Thymus (tissue), 11 donors: ENCODE measurements around the gene RBPJ. TPM values are rescaled to one million over a fixed set of nuclear protein-coding genes. Genes with fewer than 3 reads are reported as not detected.

ENCODE experiments used
- DNase-seq, 9 donors: peaks; one replicate each; pipeline ENCODE4 v3.0.0-alpha.2; 2013; ENCODE audit warnings: low spot score in 9 of 9, low read depth in 6 of 9, missing footprints in 1 of 9
- H3K27ac ChIP-seq, 2 donors: one replicate each; pipeline ENCODE4 v1.5.1; 2013; ENCODE audit warnings: control low read depth in 1 of 2, low read depth in 1 of 2, low read length in 1 of 2, mild to moderate bottlenecking in 1 of 2, moderate library complexity in 1 of 2
- H3K27me3 ChIP-seq, 2 donors: one replicate each; pipeline ENCODE4 v1.5.1; 2013; ENCODE audit warnings: low read length in 1 of 2; ENCODE audit not compliant: control insufficient read depth in 2 of 2, insufficient read depth in 1 of 2
- H3K36me3 ChIP-seq, 2 donors: one replicate each; pipeline ENCODE4 v1.5.1; 2013; ENCODE audit warnings: low read length in 1 of 2, mild to moderate bottlenecking in 1 of 2, moderate library complexity in 1 of 2; ENCODE audit not compliant: control insufficient read depth in 2 of 2, insufficient read depth in 2 of 2
- H3K4me1 ChIP-seq, 2 donors: one replicate each; pipeline ENCODE4 v1.5.1; 2013; ENCODE audit warnings: low read length in 2 of 2; ENCODE audit not compliant: control insufficient read depth in 2 of 2, insufficient read depth in 2 of 2
- H3K4me3 ChIP-seq, 2 donors: one replicate each; pipeline ENCODE4 v1.5.1; 2013; ENCODE audit warnings: low read length in 2 of 2, control low read depth in 1 of 2, mild to moderate bottlenecking in 1 of 2
- H3K9me3 ChIP-seq, 2 donors: one replicate each; pipeline ENCODE4 v1.5.1; 2013; ENCODE audit warnings: low read length in 1 of 2, mild to moderate bottlenecking in 1 of 2; ENCODE audit not compliant: control insufficient read depth in 2 of 2, insufficient read depth in 1 of 2
- WGBS: extraction: QIAGEN DNeasy Blood & Tissue Kit; methylation state at CpG from one replicate; pipeline ENCODE4 v1.1.7; 2013; 5-methylcytosine and 5-hydroxymethylcytosine counted together
- polyA plus RNA-seq: library from polyadenylated mRNA; stranded (reverse); fragments of 200-250 nt; gene quantifications from one replicate; pipeline ENCODE4 v1.2.3, GENCODE V29; 2013
- total RNA-seq: library from RNA; stranded (reverse); fragments of 120-200 nt; gene quantifications from one replicate; pipeline ENCODE4 v1.2.4, GENCODE V29; 2013
- donor health status: healthy.

Gene RBPJ
- total and polyA plus RNA-seq, 2 donors = 42.1 to 46.8 TPM

DNA sequence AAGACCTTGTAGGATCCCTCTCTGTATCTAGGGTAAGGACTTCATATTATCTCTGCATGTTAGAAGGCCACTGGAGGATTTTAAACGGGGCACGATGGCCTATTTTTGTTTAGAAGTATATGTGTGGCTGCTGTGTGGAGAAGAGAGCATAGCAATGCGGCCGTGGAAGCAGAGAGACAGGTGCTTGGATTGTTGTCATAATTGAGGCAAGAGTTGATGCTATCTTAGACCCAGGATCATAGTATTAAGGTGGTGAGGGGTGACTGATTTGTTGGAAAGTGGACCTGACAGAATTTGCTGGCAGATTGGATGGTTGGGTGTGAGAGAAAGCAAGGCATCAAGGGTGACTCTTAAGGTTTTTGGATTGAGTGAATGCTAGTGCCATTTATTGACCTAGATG lies 106.1 kb downstream of the RBPJ start:
- Histone ChIP-seq H3K27me3 (no peaks in the 10 kb centered on the region), H3K4me3 (no peak overlapping the region), H3K27ac (no peak overlapping the region), H3K36me3 (peaks cover 11 to 30% of the 10 kb centered on the region in 2 donors), H3K4me1 (peaks cover 0 to 2% of the 10 kb centered on the region in 2 donors), H3K9me3 (no peaks in the 10 kb centered on the region)
- DNase-seq = no peak
- WGBS = 99% methylated on average over 4 of the region's 4 CpGs

DNA sequence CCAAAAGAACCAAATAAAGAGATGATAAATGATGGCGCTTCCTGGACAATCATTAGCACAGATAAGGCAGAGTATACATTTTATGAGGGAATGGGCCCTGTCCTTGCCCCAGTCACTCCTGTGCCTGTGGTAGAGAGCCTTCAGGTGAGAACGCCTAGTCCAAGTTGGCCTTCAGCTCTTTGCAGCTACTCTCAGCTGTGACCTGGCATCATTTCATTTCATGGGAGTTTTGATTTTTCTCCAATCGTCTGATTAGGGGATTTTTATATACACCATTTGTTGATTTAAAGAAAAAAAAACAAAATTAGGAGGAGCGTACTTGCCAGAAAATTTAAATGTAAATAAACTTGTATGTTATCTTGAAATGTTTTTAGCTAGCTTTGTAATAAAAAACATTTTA lies 109.1 kb downstream of the RBPJ start:
- peaks cover 0 to 2% of the 10 kb centered on the region in 2 donors for H3K4me1 ChIP-seq
- no peak overlapping the region for H3K4me3 ChIP-seq
- 98% methylated on average over 4 of the region's 4 CpGs for WGBS
- H3K27me3 ChIP-seq = no peaks in the 10 kb centered on the region
- H3K9me3 ChIP-seq = no peaks in the 10 kb centered on the region
- DNase-seq = no peak
- peaks cover 11 to 26% of the 10 kb centered on the region in 2 donors for H3K36me3 ChIP-seq
- H3K27ac ChIP-seq = no peak overlapping the region

DNA sequence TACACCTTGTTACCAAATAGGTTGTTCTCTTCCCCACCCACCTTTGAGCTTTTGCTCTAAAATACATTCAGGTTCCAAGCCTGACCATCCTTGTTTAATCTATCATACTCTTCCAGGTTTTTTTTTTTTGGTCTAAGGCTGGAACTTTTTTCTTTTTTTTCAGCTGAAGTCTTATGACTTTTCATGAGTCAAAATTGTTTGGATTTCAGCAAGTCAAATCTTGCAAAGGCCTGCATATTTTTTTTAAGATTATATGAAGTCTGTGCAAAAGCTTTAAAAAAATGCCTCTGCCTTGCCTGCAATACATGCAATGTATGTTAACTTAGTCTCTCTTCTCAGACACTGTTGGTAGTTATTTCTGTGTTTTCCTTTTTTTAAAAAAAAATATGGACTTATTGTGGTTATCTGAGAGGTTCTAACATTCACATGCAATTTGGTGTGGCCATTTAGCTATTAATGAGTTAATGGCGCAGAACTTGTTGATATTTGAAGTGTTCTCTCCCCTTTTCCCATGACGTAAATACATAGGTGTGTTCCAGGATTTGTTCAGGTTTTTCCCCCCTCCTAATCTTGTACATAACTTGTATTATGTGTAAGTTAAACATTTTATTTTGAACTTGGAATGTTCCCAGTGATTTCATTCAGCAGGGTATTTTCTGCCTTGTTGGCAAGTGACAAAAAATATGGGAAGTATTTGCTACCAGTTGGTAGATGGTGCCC lies 110.8 kb downstream of the RBPJ start:
- no peak overlapping the region for H3K4me3 ChIP-seq
- peaks cover 7 to 20% of the 10 kb centered on the region in 2 donors for H3K36me3 ChIP-seq
- 96% methylated on average over 2 of the region's 2 CpGs for WGBS
- H3K27me3 ChIP-seq = no peaks in the 10 kb centered on the region
- no peak for DNase-seq
- no peaks in the 10 kb centered on the region for H3K9me3 ChIP-seq
- no peak overlapping the region for H3K27ac ChIP-seq
- H3K4me1 ChIP-seq = peaks cover 0 to 2% of the 10 kb centered on the region in 2 donors

DNA sequence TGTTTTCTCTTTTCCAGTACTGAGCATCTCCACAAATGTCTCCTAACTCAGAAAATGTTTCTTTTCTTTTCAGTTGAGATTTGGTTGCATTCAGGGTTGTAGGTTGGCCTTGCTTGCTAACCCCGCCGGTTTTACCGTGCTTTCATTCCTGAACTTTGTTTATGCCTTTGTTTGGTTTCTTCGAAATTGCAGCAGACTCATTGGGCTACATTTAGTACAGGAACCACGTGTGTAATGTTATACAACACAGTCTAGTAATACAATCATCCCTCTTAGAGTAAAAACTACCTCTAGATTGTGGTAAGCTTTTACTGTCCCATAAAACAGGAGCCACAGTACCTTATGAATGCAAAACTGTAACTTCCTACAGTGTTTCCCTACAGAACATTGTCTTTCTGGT lies 111.6 kb downstream of the RBPJ start:
- Histone ChIP-seq H3K4me1 (peaks cover 0 to under 1% of the 10 kb centered on the region in 2 donors), H3K36me3 (peaks cover 7 to 18% of the 10 kb centered on the region in 2 donors), H3K27ac (no peak overlapping the region), H3K9me3 (no peaks in the 10 kb centered on the region), H3K27me3 (no peaks in the 10 kb centered on the region), H3K4me3 (no peak overlapping the region)
- WGBS = 93% methylated on average over 5 of the region's 5 CpGs
- DNase-seq = no peak

DNA sequence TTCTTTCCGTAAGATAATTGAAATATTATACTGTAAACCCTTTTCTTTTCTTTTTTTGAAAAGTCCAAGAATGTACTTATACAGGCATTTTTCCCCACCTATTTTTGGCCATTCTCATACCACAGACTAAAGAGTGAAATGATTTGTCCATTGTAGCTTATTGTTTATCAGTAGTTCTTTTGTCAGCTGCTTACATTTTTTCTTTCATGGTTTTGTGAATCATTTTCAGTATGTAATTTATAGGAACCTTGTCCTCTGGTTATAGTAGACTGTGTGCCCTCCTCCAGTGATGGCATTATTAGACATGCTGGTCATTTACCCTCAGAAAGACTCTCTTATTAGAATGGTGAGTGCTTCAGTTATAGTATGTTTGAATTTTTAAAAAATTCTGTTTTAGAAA lies 112.7 kb downstream of the RBPJ start:
- DNase-seq = no peak
- H3K27ac ChIP-seq = no peak overlapping the region
- 96% methylated on average over 1 of the region's 1 CpG for WGBS
- no peaks in the 10 kb centered on the region for H3K4me1 ChIP-seq
- peaks cover 7 to 18% of the 10 kb centered on the region in 2 donors for H3K36me3 ChIP-seq
- no peaks in the 10 kb centered on the region for H3K9me3 ChIP-seq
- H3K4me3 ChIP-seq = no peak overlapping the region
- no peaks in the 10 kb centered on the region for H3K27me3 ChIP-seq

DNA sequence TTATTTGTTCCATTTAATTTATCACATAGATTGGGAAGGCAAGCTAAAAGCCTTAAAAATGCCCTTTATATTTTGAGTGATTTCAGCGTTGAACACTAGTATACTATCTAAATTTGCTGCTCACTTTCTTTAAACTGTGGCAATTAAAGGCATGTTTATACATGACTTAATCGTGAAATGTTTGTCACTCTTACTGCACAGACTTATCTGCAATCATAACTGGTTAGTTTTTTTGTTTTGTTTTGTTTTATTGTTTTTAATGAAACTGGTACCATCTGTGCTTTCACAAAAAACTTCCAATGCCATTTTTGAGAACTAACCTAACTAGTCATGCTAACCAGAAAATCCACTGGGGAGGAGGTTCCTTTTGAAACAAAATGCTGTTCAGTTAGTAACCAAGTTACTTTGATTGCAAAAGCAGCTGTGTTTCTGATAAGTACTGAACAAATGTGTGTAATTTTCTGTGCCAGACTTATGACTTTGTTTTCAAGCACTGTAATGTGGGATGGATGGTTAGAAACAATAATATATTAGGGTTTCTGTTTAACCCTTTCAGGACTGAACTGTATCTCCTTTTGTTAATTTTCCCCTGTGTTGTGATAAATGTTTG lies 113.3 kb downstream of the RBPJ start:
- Histone ChIP-seq H3K36me3 (peaks cover 7 to 18% of the 10 kb centered on the region in 2 donors), H3K9me3 (no peaks in the 10 kb centered on the region), H3K27ac (no peak overlapping the region), H3K27me3 (no peaks in the 10 kb centered on the region), H3K4me3 (no peak overlapping the region), H3K4me1 (no peaks in the 10 kb centered on the region)
- no peak for DNase-seq
- 95% methylated on average over 2 of the region's 2 CpGs for WGBS

DNA sequence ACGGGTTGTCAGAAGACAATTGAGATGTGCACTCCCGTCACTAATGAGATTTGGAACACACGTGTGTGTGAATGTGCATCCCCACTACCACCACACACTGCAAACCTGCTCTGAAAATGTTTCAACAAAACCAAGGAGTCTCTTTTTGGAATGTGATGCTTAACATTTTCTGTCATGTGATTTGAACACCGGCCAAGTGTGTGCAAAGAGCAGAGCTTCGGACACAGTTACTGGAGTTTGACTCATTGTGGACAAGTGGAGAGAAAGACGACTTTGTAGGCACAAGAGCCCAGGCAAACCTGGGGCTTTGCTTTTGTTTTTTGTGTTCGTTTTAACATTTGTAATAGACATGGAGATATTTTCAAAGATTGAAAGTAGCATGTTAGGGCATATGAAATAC lies 120.3 kb downstream of the RBPJ start:
- Histone ChIP-seq H3K4me3 (no peak overlapping the region), H3K27me3 (no peaks in the 10 kb centered on the region), H3K27ac (no peak overlapping the region), H3K4me1 (no peaks in the 10 kb centered on the region), H3K9me3 (no peaks in the 10 kb centered on the region), H3K36me3 (no peaks in the 10 kb centered on the region)
- no peak for DNase-seq
- 95% methylated on average over 7 of the region's 7 CpGs for WGBS

DNA sequence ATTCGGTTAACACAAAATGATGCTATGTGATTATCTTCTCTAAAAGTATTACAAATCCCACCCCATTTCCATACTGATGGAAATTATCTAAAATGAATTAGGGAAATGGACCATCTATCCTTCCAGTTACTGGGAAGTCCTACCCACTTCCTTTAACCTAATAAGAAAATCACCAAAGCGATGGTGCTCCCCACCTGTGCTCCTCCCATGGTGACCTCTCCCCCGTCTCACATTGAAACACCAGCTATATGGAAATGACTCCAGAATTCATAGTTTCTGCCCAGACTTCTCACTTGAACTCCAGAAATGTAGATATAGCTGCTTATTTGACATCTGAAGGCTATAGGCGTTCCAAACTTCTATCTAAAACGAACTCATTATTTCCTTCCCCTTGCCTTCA lies 121.0 kb downstream of the RBPJ start:
- no peaks in the 10 kb centered on the region for H3K9me3 ChIP-seq
- WGBS = 98% methylated on average over 5 of the region's 5 CpGs
- H3K27me3 ChIP-seq = no peaks in the 10 kb centered on the region
- no peak for DNase-seq
- H3K27ac ChIP-seq = no peak overlapping the region
- no peaks in the 10 kb centered on the region for H3K36me3 ChIP-seq
- H3K4me1 ChIP-seq = no peaks in the 10 kb centered on the region
- no peak overlapping the region for H3K4me3 ChIP-seq

DNA sequence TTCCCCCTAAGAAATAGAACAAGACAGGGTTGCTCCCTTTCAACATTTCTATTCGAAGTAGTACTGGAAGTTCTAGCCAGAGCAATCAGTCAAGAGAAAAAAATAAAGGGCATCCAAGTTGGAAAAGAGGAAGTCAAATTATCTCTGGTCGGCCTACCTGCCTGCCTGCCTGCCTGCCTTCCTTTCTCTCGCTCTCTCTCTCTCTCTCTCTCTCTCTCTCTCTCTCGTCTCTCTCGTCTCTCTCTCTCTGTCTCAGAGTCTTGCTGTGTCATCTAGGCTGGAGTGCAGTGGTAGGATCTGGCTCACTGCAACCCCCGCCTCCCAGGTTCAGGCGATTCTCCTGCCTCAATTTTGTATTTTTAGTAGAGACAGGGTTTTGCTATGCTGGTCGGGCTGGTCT lies 126.6 kb downstream of the RBPJ start:
- Histone ChIP-seq H3K36me3 (no peaks in the 10 kb centered on the region), H3K4me3 (no peak overlapping the region), H3K27ac (no peak overlapping the region), H3K27me3 (no peaks in the 10 kb centered on the region), H3K4me1 (peaks cover 0 to 6% of the 10 kb centered on the region in 2 donors), H3K9me3 (no peaks in the 10 kb centered on the region)
- WGBS = 69% methylated on average over 7 of the region's 8 CpGs
- DNase-seq = no peak
